A204.1 (cell line): Measurements from ENCODE around the gene SCN9A.

Experiments
- FAIRE-seq: peaks from 2 replicates; lab custom pipeline; 2012; peaks lifted over from hg19 to GRCh38; lab: Jason Lieb, UNC

SCN9A gene

GRCh38 chr2:166173263-166173662 is 202.5 kb downstream of the SCN9A start:
- no peak for FAIRE-seq

- FAIRE-seq = no peak
Observed at GRCh38 chr2:166171216-166171615, 204.5 kb downstream of the SCN9A start.

GRCh38 chr2:166170356-166170755 is 205.4 kb downstream of the SCN9A start:
- no peak for FAIRE-seq

GRCh38 chr2:166167449-166167848 is 208.3 kb downstream of the SCN9A start:
- FAIRE-seq = no peak

GRCh38 chr2:166163775-166164174 is 212.0 kb downstream of the SCN9A start:
- FAIRE-seq = no peak

- FAIRE-seq = no peak
Observed at GRCh38 chr2:166158546-166158945, 217.2 kb downstream of the SCN9A start.

GRCh38 chr2:166157578-166157977 is 218.2 kb downstream of the SCN9A start:
- FAIRE-seq = no peak

GRCh38 chr2:166156985-166157490 is 218.7 kb downstream of the SCN9A start:
- no peak for FAIRE-seq

- no peak for FAIRE-seq
Observed at GRCh38 chr2:166155589-166155988, 220.2 kb downstream of the SCN9A start.

GRCh38 chr2:166154685-166155338 is 220.9 kb downstream of the SCN9A start:
- no peak for FAIRE-seq

GRCh38 chr2:166152064-166152463 is 223.7 kb downstream of the SCN9A start:
- no peak for FAIRE-seq

GRCh38 chr2:166148500-166149400 is 227.0 kb downstream of the SCN9A start:
- FAIRE-seq = no peak

GRCh38 chr2:166147883-166148282 is 227.9 kb downstream of the SCN9A start:
- FAIRE-seq = no peak
